Keratinocyte (primary cell): ENCODE data around the gene DENND5A.

Experiments
- EZH2 ChIP-seq: IDR thresholded peaks from one replicate; pipeline ENCODE4 v1.6.1; 2012; ENCODE audit warnings: inconsistent platforms, mild to moderate bottlenecking, low read length, moderate library complexity
- TF ChIP-seq, protein P1 (sequence below), 3 experiments: IDR thresholded peaks in 1 of 3; conservative IDR thresholded peaks in 1 of 3; optimal IDR thresholded peaks in 1 of 3; 2 replicates in 2 of 3; 3 replicates in 1 of 3; pipeline versions ENCODE3 to v1.5.1; 2011; ENCODE audit warnings: low read length in 3 of 3, mild to moderate bottlenecking in 3 of 3, moderate library complexity in 2 of 3, control low read depth in 1 of 3, inconsistent platforms in 1 of 3; ENCODE audit not compliant: insufficient read depth in 2 of 3; ENCODE audit errors: extremely low read depth in 1 of 3

DNA sequence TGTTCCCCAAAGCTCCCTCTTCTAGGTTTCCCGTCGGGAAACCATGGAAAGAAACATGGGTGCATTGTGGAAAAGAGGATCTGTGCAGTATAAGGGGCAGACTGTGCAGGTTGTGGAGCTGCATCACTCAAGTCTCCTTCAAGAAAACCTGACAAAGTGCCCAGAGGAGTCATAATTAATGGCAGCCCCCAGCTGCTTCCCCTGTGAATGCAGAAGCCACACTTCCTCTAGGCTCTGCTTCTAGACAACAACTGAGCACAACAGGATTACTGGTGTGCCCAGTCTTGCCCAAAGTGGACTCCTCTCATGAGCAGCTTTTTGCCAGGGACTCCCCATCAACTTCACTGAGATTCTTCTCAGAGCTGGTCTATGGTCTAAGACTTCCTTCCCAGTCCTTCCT lies 131.2 kb downstream of the DENND5A start:
- TF ChIP-seq, protein P1, sequence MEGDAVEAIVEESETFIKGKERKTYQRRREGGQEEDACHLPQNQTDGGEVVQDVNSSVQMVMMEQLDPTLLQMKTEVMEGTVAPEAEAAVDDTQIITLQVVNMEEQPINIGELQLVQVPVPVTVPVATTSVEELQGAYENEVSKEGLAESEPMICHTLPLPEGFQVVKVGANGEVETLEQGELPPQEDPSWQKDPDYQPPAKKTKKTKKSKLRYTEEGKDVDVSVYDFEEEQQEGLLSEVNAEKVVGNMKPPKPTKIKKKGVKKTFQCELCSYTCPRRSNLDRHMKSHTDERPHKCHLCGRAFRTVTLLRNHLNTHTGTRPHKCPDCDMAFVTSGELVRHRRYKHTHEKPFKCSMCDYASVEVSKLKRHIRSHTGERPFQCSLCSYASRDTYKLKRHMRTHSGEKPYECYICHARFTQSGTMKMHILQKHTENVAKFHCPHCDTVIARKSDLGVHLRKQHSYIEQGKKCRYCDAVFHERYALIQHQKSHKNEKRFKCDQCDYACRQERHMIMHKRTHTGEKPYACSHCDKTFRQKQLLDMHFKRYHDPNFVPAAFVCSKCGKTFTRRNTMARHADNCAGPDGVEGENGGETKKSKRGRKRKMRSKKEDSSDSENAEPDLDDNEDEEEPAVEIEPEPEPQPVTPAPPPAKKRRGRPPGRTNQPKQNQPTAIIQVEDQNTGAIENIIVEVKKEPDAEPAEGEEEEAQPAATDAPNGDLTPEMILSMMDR (optimal IDR thresholded peaks at IDR 0.05 in 1 of 3, IDR thresholded peaks at IDR 0.05 in 1 of 3, conservative IDR thresholded peaks at IDR 0.05 in 1 of 3; ENCODE audit: extremely low read depth in 1 of 3, insufficient read depth in 2 of 3, low read length in 3 of 3) = no peak
- no peak for TF ChIP-seq EZH2
